Glutamatergic neuron (in vitro differentiated cells): ENCODE measurements around the gene LRRC71. TPM values are rescaled to one million over a fixed set of nuclear protein-coding genes. Genes with fewer than 3 reads are reported as not detected.

Experiments used
- DNase-seq: peaks from one replicate; pipeline ENCODE4 v3.0.0; 2022
- H3K27ac Mint-ChIP-seq: one replicate; pipeline ENCODE4 v1.8.0; 2020; ENCODE audit warnings: mild to moderate bottlenecking, mixed read lengths, inconsistent platforms; ENCODE audit not compliant: unreplicated experiment
- H3K27me3 Mint-ChIP-seq: one replicate; pipeline ENCODE4 v1.8.0; 2020; ENCODE audit warnings: mild to moderate bottlenecking, moderate library complexity, mixed read lengths, inconsistent platforms; ENCODE audit not compliant: unreplicated experiment
- H3K36me3 Mint-ChIP-seq: one replicate; pipeline ENCODE4 v1.8.0; 2020; ENCODE audit warnings: mild to moderate bottlenecking, mixed read lengths, inconsistent platforms; ENCODE audit not compliant: unreplicated experiment
- H3K4me1 Mint-ChIP-seq: one replicate; pipeline ENCODE4 v1.8.0; 2020; ENCODE audit warnings: mild to moderate bottlenecking, low read depth, mixed read lengths, inconsistent platforms; ENCODE audit not compliant: unreplicated experiment
- H3K4me3 Mint-ChIP-seq: one replicate; pipeline ENCODE4 v1.8.0; 2020; ENCODE audit warnings: mild to moderate bottlenecking, mixed read lengths, inconsistent platforms; ENCODE audit not compliant: unreplicated experiment
- H3K9me3 Mint-ChIP-seq: one replicate; pipeline ENCODE4 v1.8.0; 2020; ENCODE audit warnings: mild to moderate bottlenecking, moderate library complexity, mixed read lengths, inconsistent platforms; ENCODE audit not compliant: unreplicated experiment
- CTCF ChIP-seq: fragments of 200-600 bp; sonication (generic); IDR thresholded peaks from one replicate; pipeline ENCODE4 v1.5.0; 2021; ENCODE audit not compliant: partially characterized antibody, unreplicated experiment
- total RNA-seq: library from RNA; stranded (reverse); fragmentation: NEBNext Ultra II Directional; extraction: Animal tissue kit (Norgen Biotek cat#: 25700); gene quantifications from one replicate; pipeline ENCODE4 v1.2.1, GENCODE V29; 2021; ENCODE audit not compliant: unreplicated experiment

Gene LRRC71
- total RNA-seq, 1 donor from 2014 or later = not detected

GRCh38 chr1:156898161-156898566 lies 22.3 kb upstream of the LRRC71 start:
- TF ChIP-seq CTCF = no peak
- H3K9me3 Mint-ChIP-seq = peaks cover 4% of the 10 kb centered on the region

GRCh38 chr1:156898971-156899664 lies 21.3 kb upstream of the LRRC71 start:
- no peak overlapping the region for H3K4me3 Mint-ChIP-seq
- no peak for DNase-seq
- peaks cover 23% of the 10 kb centered on the region for H3K27me3 Mint-ChIP-seq
- H3K36me3 Mint-ChIP-seq = no peaks in the 10 kb centered on the region
- TF ChIP-seq CTCF = no peak
- H3K27ac Mint-ChIP-seq = no peak overlapping the region
- peaks cover 8% of the 10 kb centered on the region for H3K4me1 Mint-ChIP-seq
- H3K9me3 Mint-ChIP-seq = peaks cover 4% of the 10 kb centered on the region

More at GRCh38 chr1:156898161-156898566, 22.3 kb upstream of the LRRC71 start:
- Mint-ChIP-seq H3K4me3 (no peak overlapping the region), H3K36me3 (no peaks in the 10 kb centered on the region), H3K27ac (no peak overlapping the region), H3K4me1 (peaks cover 8% of the 10 kb centered on the region), H3K27me3 (peaks cover 23% of the 10 kb centered on the region)
- no peak for DNase-seq

GRCh38 chr1:156899956-156900718 lies 20.3 kb upstream of the LRRC71 start:
- Mint-ChIP-seq H3K4me3 (no peak overlapping the region), H3K27me3 (peaks cover 20% of the 10 kb centered on the region), H3K9me3 (peaks cover 4% of the 10 kb centered on the region), H3K27ac (no peak overlapping the region), H3K36me3 (no peaks in the 10 kb centered on the region), H3K4me1 (peaks cover 5% of the 10 kb centered on the region)
- TF ChIP-seq CTCF = no peak
- no peak for DNase-seq

- no peak for DNase-seq
- Mint-ChIP-seq H3K27me3 (peaks cover 23% of the 10 kb centered on the region), H3K4me1 (peaks cover 5% of the 10 kb centered on the region), H3K27ac (no peak overlapping the region), H3K36me3 (no peaks in the 10 kb centered on the region), H3K9me3 (peaks cover 4% of the 10 kb centered on the region), H3K4me3 (no peak overlapping the region)
- no peak for TF ChIP-seq CTCF
These were observed 19.4 kb upstream of the LRRC71 start for GRCh38 chr1:156900896-156901589.
